GM15510 (cell line): ENCODE results near the gene PLIN1.

Experiments
- POLR2A ChIP-seq: IDR thresholded peaks from 3 replicates; pipeline ENCODE4 v1.6.1; 2011; ENCODE audit warnings: borderline replicate concordance; ENCODE audit not compliant: insufficient read length; ENCODE audit errors: extremely low read depth

The PLIN1 gene

DNA sequence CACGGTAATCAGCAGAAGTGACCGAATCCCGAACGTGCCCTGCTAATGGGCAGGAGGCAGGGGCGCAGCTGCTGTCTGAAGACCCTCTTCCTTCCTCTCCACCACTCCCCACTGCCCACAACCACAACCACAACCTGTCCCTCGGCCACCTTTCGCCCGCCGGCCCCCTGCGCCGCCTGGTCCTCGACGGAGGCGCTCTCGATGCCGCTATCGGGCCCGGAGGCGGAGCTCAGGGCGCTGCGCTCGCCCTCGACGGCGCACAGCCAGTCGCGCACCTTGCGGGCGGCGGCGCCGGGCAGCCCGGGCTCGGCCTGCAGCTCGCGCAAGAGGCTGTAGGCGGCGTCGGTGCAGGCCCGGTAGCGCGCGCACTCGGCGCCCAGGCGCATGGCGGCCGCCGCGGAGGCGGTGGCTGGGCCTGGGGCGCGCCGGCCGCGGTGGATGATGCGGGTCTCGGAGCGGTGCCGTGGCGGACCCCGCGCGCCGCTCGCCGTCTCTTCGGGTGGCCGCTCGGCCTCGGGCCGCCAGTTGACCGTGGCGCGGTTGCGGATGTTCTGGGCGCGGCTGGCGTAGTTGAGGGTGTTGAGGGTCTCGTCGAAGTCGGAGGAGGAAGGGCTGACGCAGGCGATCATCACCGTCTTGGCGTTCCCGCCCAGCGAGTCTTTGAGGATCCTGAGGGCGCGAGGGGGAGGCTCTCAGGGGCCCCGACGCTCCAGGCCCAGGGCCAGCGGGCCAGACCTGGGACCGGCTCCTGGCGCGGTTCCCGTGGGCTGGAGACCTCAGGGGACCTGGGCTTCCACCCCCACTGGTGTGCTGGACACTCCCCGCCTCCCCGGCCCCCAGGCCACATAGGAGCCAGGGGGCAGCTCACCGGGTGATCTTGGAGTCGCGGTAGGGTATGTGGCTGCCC is 30.8 kb downstream of the PLIN1 start:
- TF ChIP-seq POLR2A: no peak

- no peak for TF ChIP-seq POLR2A
These were observed 31.8 kb downstream of the PLIN1 start for GRCh38 chr15:89647191-89647851.

- no peak for TF ChIP-seq POLR2A
These were observed 32.6 kb downstream of the PLIN1 start for GRCh38 chr15:89646416-89647141.

- no peak for TF ChIP-seq POLR2A
These were observed 33.5 kb downstream of the PLIN1 start for GRCh38 chr15:89645680-89646079.

DNA sequence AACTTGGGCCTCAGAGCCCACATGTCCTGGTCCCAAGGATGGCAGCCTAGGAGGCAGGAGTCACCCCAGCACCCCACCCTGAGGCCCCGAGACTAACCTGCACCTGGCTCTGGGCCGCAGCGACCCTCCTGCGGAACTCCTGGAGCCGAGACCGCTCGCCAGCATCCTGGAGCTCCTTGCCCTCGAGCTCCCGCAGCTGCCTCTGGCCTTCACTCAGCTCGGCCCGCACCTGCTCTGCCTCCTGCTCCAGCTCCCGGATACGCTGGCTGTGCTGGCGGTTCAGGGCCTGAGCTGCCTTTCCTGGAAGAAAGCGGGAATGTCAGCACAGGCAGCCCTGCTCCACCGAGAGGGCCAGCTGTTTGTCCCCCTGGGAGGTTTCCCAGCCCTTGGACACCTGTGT is 37.1 kb downstream of the PLIN1 start:
- TF ChIP-seq POLR2A: no peak

DNA sequence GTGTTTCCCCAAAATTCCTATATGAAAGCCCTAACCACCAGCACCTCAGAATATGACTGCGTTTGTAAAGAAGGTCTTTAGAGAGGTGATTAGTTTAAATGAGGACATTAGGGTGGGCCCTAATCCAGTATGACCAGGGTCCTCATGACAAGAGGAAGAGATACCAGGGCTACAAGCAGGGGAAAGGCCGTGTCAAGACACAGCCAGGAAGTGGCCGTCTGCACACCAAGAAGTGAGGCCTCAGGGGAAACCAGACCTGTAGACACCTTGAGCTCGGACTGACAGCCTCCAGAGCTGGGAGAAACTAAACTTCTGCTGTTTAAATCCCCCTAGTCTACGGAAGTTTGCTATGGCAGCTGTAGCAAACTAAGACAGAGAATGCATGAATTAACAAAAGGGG is 38.1 kb downstream of the PLIN1 start:
- no peak for TF ChIP-seq POLR2A

- no peak for TF ChIP-seq POLR2A
These were observed 38.9 kb downstream of the PLIN1 start for GRCh38 chr15:89640245-89640644.

DNA sequence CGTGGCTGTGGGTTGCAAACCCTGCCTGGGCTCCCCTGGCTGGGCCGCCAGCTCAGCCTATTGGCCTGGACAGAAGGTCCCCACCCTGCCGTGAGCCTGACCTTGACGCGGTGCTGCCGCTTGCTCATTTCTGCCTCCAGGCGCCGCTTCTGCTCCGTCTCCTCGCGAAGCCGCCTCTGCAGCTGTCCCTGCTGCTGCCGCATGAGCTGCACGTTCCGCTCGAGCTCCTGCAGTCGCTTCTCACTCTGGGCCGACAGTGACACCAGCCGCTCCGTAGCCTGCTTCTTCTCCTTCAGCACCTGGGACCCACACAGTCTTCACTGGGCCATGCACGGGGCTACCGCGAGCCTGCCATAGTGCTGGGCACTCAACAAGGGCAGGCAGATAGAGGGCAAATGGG is 45.6 kb downstream of the PLIN1 start:
- TF ChIP-seq POLR2A: no peak

GRCh38 chr15:89632563-89633430 is 46.4 kb downstream of the PLIN1 start:
- no peak for TF ChIP-seq POLR2A

- no peak for TF ChIP-seq POLR2A
These were observed 47.3 kb downstream of the PLIN1 start for GRCh38 chr15:89631902-89632264.

DNA sequence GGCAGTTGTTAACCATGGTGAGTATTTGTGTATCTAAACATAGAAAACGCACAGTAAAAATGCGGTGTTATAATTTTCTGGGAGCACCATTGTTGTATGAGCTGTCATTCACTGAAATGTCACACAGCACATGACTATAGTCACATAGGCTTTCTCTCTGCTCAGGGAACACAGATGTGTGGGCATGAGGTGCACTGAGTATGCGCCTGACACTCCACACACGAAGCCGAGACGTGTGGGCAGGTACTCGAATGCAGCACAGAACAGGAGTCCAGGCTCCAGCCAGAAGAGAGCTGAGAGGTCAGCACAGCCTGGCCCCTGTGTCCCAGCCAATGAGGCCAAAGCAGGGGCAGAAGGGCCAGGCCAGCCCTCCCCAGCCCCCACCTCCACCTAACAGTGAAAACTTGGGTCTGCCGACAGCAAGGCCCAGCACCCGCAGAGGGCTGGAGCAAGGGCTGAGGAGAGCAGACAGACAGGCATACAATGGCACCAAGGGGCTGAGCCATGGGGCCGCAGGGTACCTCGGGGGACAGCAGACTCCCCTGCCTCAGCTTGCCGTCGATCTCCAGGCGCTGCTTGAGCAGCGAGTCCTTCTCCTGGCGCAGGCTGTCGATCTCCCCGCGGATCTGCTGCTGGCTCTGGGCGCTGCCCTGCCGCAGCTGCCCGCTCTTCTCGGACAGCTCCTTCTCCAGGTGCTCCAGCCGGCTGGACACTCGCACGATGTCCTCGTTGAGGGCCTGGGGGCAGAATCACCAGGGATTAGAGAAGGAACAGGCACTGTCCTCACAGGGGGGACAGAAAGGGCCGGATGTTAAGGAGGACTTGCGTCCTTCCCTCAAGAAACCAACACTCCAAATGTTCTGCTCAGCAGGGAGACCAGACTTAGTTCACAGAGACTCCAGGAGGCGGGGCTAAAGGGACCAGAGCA is 47.9 kb downstream of the PLIN1 start:
- no peak for TF ChIP-seq POLR2A

GRCh38 chr15:89630260-89630659 is 48.9 kb downstream of the PLIN1 start:
- no peak for TF ChIP-seq POLR2A

- TF ChIP-seq POLR2A: no peak
These were observed 49.3 kb downstream of the PLIN1 start for GRCh38 chr15:89629829-89630228.
